GM18858 (cell line): ENCODE results near the gene AKT2.

Experiments
- ATAC-seq: cut with Tn5 transposase; IDR thresholded peaks from one replicate; pipeline ENCODE4 v1.9.1; 2021; ENCODE audit not compliant: unreplicated experiment

Gene AKT2

DNA sequence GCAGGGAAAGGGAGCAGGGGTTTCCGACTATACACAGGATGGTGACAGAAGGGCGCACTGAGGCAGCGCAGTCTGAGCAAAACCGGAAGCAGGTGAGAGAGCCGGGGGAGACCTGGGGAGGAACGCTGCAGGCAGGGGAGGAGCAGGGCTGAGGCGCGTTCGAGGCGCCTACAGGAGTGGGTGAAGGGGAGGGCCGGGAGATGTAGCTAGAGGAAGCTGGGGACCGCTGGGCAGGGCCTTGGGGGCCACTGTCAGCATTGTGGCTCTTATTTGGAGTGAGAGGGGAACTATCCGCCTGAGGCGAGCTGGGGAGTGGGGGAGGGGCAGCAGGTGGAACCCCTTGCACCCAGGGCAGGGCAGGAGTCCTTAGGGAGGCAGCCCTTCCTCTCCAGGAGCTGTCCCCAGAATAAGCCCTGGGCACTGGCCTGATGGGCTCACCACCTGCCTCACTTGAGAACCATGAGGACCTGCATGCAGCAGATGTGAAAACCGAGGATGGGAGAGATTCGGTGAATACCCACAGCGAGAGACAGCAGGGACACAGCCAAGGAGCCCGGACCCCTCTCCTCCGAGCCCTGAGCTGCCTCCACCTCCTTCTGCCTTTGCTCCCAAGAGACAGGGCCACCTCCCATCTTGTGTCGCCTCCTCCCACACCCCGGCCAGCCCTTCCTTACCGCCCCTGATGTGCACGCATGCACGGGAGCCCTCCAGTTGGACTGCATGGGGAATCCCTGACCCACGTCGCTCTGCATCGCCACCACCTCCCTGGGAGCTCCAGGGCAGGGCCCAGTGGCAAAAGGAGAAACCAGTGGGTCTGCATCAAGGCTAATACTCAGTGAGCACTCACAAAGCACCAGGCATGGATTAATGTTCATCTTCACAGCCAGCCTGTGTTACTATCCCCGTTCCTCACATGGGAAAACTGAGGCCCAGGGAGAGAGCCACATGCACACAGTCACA lies 10.3 kb downstream of the AKT2 start:
- ATAC-seq = no peak

DNA sequence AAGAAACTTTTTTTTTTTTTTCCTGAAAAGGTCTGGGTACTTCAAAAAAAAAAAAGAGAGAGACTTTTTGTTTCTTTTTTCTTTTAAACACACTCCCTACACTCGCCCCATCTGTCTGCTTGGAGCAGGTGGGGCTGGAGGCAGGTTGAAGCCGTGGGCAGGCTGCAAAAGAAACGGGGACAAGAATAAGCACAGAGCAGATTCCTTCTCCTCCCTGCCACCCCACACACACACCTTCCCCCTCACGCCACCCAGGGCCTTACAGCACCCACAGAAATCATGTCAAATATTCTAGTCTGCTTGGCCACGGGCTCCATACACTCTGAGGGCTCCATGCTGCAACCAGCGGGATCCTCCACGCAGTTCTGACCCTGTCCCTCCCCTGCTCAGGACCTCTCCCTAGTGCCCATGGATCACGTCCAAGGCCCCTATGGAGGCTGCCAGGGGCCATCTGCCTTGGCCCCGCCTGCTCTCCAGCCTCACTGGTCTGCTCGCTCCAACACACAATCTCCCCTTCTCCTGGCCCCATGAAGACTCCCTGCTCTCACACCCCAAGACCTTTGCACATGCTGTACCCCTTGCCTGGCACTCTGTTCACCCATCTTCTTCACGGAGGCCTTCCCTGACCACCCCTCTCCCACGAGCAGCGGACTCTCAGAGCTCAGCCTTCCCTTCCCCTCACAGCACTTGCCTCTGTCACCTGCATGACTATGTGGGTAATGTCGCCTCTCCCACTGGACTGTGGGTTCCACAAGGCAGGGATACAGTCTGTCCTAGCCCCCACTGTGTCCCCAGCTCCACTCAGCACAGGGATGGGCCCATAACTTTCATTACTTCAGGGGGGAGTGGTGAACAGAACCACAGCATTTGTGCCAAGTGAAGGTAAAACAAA lies 11.4 kb downstream of the AKT2 start:
- no peak for ATAC-seq

DNA sequence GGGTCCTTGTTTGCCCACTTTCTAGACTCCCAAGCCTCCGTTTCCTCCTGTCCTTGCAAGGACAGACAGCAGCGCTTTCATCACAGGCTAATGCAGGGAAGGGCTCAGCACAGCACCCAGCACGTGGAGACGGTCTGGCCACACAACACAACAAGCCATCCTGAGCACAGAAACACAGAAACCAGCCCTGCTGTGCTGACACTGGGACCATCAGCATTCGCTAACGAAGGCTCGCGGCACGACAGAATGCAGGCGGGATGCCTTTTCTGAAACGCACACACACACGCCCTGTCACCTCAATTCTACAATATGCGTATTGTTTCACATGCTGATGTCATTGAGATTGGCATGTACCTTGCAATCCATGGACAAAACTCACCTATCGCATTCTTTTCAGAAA lies 12.9 kb downstream of the AKT2 start:
- ATAC-seq = no peak

DNA sequence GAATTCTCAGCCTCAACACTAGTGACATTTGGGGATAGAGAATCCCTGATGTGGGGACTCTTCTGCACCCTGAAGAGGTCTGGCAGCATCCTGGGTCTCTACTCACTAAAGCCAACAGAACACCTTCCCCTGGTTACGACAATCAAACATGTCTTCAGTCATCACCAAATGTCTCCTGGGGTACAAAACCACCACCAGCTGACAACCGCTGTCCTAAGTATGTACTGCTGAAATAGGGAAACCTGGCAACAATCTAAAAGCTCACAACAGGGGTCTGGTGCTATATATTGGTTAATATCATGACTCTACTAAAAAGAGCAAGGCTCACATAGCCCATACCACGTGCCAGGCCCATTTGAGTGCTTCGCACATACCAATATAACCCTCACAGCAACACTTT lies 13.4 kb downstream of the AKT2 start:
- no peak for ATAC-seq

DNA sequence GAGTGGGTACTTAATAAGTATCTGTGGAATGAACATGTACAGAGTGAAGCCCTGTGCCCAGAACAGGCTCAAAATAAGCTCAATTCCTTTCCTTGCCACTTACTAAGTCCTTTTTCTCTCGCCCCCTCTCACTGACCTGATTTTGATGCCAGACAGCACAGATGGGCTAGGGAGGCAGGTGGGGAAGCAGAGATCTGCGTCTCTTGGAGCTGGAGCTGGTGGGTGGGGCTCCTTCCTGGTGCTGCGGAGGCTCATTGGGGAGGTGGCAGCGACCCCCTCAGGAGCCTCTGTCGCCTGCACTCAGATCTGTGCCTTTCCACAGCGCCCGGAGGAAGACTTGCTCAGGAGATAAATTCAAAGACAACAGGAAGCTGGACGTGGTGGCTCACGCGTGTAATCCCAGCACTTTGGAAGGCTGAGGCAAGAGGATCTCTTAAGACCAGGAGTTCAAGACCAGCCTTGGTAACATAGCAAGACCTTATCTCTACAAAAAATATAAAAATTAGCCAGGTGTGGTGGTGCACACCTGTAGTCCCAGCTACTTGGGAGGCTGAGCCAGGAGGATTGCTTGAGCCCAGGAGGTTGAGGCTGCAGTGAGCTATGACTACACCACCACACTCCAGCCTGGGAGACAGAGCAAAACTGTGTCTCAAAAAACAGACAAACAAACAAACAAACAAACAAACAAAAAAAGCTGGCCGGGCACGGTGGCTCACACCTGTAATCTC lies 14.6 kb downstream of the AKT2 start:
- ATAC-seq = no peak

DNA sequence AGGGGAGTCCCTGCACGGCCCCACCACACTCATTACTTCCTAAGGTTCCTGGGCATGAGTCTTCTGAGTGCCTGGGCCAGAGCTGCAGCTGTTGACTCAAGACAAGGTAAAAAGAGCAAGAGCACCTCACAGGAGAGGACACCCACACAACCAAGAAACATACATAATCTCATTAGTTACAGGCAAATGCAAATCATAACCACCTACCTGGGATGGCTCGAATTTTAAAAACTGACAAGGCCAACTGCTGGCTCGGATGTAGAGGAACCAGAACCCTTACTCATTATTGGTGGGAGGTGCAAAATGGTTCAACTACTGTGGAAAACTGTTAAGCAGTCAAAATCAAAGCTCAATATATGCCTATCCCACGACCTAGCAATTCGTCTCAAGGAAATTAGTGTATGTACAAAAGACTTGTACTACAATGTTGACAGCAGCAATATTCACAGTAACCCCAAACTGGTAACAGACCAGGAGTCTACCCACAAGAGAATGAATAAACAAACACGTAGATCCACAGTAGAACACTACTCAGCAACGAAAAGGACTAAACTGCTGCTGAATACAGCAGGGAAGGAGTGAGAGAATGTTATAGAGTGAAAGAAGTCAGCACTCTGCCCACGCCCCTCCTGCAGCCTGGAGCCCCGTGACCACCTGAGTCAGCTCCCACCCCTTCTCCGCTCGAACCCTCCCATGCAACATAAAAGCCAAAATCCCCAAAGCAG lies 15.8 kb downstream of the AKT2 start:
- no peak for ATAC-seq

DNA sequence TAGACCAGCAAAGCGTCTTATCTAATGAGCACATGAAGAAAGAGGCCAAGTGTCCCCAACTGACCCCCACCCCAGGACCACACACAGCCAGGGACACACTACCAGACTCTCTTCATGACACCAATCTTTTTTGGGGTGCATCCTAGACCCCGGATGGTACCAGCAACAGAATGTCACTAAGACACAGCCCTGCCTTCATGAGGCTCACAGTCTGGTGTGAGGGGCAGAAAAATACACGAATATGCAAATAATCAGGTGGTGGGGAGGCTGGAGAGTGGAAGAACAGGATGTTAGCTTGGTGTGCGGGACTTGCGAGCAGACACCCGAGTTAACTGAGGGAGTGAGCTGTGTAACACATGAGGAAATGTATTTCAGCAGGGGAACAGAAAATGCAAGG lies 17.5 kb downstream of the AKT2 start:
- no peak for ATAC-seq

DNA sequence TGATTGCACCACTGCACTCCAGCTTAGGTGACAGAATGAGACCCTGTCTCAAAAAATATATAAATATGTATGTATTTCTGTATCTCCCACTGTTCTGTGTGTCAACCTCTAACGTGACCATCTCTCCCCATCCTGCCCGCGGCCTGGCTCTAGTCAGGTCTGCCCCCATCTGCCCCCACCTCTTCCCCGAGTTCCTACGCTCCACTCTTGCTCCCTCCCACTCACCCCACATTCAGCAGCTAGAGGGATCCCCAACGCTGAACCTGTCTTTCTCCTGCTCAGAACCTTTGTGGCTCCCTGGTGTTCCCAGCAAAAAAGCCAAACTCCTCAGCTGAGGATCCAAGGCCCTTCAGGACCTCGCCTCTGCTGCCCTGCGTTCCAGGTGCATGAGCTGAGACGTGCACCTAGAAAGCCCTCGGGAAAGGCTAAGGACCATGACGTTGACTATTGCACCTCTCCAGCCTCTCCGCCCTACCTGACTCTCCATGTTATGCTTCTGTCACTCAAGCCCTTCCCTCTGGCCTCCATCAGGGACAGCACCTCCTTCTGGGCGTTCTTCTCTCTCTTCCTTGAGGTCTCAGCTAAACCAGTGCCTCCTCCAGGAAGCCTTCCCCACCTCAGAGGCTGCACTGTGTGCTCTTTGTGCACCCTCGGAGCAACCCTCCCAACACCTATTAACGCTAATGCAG lies 18.1 kb downstream of the AKT2 start:
- no peak for ATAC-seq

DNA sequence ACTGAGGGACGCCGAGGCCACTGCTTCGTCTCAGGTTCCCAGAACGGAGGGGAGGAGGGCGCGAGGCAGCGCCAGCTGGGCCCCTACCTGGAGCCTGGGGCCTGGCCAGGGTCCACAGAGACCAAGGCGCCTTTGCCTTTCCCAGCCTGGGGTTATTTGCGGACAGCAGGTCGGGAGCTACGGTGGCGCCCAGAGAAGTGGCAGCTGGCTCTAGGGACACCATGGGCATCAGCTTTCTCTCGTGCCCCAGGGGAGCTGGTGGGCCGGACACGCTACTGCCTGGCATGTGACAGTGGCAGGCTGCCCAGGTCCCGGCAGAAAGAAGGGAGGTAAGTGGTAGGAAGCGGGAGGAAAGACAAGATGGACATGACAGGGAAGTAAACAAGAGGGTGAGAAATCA lies 19.0 kb downstream of the AKT2 start:
- ATAC-seq = no peak

DNA sequence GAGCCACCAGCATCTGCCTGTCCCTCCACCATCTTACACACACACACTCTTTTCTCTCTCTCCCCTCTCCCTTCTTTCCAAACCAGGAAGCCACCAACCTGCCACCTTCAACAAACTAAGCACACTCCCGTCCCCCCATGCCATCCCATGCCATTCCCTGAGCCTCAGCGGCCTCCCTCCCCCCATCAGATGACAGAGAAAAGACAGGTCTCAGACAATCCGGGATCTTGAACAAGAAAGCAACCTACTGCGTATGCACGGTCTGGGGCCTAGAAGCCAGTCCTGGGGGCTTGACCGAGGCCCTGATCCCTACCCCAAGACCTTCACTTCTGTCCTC lies 19.4 kb downstream of the AKT2 start:
- no peak for ATAC-seq

DNA sequence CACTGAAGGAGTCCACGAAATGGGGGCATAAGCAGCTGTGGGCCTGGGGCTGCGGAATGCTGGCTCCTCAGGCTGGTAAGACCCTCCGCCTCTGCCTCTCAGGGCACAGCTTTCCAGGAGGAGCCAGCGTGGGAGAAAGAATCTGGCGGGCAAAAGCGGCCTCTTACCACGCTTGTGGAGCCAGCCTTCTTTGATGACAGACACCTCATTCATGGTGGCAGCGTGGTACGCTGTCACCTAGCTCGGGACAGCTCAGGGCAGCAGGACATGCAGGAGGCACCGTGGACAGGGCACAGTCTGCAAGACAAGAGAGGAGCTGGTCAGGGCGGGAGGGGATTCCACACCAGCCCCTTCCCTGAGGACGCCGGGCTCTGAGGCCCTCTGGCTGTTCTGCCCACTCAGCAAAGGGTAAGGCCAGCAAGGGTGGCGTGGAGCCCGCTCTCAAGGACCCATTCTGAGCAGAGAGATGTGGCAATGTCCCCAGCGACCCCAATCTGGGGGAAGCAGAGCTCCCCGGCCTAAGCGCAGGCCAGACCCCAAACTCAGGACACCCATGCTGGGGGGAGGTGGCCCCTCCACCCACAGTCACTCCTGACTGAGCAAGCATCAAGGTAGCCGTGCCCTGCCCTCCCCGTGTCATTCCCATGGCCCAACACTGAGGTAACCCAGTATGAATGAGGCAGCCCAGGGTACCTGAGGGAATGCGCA lies 19.9 kb downstream of the AKT2 start:
- ATAC-seq = no peak

DNA sequence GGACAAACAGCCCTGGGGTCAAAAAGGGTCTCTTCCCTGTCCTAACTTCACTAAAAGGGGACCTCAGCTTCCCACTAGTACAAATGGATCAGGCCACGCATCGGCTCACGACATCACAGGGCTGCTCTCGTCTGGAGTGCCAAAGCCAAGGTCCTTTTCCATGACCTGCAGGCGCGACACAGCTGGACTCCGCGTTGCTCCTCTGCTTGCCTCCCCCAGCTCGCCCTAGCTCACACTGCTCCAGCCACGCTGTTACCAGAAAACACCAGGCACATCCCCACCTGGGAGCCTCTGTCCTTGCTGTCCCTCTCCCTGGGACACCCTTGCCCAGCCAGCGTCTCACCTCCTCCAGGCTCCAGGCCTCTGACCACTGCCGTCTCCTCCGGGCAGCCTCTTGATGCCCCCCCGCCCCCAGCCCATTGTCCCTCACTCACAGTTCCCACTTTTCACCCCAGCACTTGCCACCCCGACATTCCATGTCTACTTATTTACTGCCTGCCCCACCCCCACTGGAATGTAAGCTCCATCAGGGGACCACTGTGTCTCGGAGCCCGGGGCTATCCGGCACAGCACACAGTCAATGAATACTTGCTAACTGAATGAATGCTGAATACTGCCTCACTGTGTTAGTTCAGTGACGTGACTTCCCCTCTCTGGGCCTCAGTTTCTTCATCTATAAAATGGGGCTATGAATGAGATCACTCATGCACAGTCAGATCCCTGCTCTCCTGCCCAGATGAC lies 20.7 kb downstream of the AKT2 start:
- no peak for ATAC-seq

DNA sequence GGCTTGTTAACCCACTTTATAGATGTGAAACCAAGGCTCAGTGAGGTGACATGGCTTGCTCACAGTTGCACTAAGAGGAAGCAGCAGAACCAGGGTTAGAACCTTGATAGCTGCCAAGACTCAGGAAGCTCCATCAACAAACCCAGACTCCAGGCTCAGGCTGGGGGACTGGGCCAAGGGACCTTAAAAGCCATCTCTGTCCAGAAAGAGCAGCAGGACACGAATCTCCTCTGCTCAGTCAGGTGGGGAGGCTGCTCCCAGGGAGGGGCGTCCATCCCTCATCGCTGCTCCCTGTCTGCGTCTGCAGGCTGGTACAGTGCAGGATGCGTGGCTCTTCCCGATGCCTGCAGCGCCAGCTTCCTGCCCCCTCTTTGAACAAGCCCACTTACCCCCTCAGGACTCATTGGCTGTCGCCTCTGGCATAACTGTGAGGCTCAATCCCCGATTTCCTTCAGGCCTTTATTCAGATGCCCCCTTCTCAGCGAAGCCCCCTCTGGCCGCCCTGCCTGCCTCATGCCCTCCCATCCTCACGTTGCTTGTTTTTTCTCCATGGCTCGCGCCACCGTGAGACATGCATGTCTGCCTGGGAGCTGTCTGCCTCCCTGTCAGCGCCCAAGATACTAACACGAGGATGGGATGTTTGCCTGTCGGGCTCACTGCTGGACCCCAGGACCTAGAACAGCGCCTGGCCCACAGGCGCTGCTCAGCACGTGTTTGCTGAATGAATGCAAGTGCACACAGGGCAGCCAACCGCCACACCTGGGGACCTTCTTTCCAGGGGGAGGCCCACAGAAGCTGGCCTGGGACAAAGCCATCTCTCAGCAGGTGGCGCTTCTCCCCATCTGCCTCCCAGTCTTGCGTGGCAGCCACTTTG lies 21.5 kb downstream of the AKT2 start:
- ATAC-seq = no peak

DNA sequence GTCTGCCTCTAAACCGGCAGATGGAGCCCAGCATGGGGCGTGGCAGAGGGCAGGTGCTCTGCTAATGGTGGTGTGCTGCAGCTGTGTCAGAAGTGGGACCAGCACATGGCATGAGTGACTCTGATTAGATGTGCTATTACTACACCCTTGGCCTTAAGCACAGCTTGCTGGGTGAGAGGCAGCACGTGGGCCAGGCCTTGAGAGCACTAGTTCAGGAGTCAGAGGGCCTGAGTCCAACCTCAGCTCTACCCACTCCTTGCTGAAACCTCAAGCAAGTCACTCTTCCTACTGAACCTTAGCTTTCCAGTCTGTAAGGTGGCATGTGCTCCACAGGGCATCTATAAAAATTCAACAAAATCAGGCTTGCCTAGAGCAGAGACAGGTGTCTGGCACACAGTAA lies 22.7 kb downstream of the AKT2 start:
- no peak for ATAC-seq

DNA sequence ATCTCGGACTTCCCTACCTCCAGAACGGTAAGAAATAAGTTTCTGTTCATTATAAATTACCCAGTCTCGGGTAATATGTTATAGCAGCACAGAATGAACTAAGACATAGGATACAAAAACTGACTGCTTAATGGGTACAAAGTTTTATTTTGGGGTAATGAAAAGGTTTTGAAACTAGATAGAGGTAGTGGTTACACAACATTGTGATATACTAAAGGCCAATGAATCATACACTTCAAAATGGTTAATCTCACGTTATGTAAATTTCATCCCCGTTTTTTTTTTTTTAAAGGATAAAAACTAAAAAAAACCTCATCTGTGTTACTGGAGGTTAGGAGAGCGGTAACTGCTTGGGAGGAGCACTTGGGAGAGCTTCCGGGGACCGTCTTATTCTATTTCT lies 23.5 kb downstream of the AKT2 start:
- no peak for ATAC-seq

DNA sequence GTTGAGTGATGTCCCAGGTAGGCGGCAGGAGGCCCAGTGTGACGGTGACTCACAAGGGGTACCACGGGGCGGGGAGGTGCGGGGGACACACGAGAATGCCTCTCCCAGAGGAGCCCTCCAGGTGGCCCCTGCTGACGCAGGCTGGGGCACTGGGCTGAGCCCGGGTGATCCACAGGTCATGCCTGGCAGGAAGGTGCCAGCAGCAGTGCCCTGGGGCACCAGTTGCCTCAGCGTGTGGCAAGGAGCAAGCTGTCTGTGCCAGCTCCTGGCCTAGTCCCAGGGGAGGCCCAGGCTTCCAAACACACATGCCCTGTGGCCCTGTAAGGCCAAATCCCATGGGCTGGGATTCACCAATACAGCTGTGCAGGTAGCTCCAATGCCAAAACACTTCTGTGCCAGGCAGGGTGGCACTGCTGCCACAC lies 28.0 kb downstream of the AKT2 start:
- no peak for ATAC-seq

DNA sequence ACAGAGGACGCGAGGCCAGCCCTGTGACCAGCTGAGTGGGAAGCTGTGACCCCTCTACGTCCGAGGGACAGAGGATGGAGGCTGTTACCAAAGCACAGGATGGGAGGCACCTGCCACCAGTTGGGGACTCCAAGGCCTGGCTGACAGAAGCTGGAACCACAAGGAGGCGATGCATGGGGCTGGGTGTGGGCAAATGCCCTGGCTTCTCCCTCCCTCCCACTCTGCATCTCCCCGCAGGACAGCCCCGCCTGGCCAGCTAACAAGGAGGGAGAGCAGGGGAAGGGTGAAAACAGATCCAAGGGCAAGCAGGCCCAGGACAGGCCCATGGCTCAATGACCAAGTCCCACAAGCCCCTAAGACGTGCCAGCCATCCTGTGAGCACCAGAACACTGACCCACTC lies 28.6 kb downstream of the AKT2 start:
- no peak for ATAC-seq

DNA sequence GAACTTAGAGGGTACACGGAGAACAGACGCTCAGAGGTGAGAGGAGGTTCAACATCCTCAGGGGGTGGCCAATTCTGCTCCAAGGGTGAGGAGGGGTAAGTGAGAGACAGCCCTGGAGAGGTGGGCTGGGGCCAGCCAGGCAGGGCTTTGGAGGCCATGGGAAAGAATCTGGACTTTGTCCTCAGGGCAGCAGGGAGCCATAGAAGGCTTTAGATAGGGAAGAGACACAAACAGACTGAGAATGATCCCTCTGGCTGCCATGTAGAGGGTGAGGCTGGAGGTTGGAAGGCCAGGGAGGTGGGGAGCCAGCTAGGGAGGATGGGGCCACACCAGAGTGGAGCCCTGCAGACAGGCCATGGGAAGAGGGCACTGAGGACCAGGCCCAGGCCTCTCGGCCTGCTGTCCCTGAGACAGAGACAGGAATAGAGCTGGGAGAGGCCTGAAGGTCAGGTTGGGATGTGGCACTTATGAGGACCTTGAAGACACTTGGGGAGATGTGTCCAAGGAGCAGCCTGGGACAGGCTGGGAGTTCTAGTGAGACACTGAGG lies 29.5 kb downstream of the AKT2 start:
- no peak for ATAC-seq
